ENCODE measurements around the gene DPYSL3.

DPYSL3 gene

DNA sequence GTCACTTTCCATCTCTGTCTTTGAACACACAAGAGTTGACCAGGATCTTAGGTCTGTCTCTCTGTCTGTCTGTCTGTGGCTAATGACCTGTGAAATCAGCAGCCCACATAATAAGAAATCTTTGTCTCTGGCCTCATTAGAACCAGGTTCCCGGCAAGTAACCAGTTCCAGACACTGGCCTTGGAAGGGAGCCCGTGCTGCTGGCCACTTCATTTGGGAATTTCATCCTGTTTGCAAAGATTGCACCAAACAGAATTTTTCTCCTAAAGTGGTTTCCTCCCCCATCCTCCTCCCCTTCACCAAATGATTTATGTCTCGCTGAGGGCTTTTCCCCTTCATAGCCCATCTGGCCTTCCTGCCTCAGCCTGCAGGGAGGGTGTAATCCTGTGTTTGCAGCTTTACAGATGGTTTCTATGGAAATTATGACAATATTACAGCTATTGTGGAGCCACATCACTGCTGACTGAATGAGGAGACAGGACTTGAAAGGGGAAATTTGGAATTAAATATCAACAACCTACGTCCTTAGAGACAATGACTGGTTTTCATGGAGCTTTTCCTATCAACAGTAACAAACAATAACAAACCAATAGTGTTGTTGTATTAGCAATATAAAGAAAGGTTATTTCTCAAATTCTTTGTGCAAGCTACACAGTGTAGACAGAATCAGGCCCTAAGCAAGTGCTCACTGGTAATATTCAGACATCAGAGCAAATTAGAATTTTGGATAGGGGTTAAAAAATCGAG, 25.7 kb downstream of the DPYSL3 start:
- no peak for DNase-seq (ENCODE audit: extremely low spot score)
- ChIA-PET CTCF (interaction anchor here (0.8 kb wide), 1 partner anchor 16 kb away, joined by 4 read pairs; no protein-coding TSS in a partner anchor), POLR2A (no interaction called here)
- TF ChIP-seq, protein P1, sequence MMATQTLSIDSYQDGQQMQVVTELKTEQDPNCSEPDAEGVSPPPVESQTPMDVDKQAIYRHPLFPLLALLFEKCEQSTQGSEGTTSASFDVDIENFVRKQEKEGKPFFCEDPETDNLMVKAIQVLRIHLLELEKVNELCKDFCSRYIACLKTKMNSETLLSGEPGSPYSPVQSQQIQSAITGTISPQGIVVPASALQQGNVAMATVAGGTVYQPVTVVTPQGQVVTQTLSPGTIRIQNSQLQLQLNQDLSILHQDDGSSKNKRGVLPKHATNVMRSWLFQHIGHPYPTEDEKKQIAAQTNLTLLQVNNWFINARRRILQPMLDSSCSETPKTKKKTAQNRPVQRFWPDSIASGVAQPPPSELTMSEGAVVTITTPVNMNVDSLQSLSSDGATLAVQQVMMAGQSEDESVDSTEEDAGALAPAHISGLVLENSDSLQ (IDR thresholded peaks at IDR 0.05) = no peak
- TF ChIP-seq CTBP1 (IDR thresholded peaks at IDR 0.05; ENCODE audit: borderline replicate concordance) (no peak), FOXM1 (IDR thresholded peaks at IDR 0.05; ENCODE audit: borderline replicate concordance) (no peak), L3MBTL2 (conservative IDR thresholded peaks at IDR 0.05) (no peak)

DNA sequence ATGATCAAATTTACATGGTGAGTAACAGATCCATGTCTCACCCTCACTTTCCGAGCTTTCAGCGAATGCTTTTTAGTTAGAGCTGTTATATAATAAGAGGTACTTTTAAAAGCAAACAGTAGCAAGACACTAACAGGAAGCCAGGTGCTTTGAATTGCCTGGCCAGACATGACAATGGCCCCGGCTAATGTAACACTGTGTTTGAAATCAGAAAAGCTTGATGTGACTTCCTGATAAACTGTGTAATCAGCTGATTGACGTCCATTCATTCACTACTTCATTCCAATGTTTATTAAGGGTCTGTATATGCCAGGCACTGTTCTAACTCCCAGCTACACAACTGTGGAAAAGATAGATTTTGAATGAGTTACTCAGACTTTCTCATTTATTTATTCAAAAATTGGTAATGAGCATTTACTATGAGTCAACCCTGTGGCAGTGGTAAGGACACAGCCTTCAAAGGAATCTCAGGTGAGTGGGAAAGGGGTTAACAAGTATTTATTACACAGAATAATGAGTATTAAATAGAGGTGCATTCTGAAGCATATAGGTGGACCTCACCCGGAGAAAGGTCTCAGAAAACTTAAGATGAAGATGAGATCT, 26.6 kb downstream of the DPYSL3 start:
- CTCF ChIA-PET = interaction anchor here (0.8 to 1.0 kb wide), 2 partner anchors 15 to 95 kb away, joined by 3 to 4 read pairs; no protein-coding TSS in a partner anchor
- no peak for TF ChIP-seq TARDBP (IDR thresholded peaks at IDR 0.05)
- TF ChIP-seq CTBP1 (IDR thresholded peaks at IDR 0.05; ENCODE audit: borderline replicate concordance) = no peak
- DNase-seq (ENCODE audit: extremely low spot score) = no peak
- POLR2A ChIA-PET = no interaction called here

DNA sequence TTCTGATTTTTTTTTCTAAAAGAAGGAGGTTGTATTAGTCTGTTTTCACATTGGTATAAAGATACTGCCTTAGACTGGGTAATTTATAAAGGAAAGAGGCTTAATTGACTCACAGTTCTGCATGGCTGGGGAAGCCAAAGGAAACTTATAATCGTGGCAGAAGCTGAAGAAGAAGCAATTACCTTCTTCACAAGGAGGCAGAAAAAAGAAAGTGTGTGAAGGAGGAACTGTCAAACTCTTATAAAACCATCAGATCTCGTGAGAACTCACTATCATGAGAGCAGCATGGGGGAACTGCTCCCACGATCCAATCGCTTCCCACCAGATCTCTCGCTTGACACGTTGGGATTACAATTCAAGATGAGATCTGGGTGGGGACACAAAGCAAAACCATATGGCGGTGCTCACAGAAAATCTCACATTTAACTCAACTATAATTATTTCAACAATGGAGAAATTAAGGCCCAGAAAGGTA, 27.1 kb downstream of the DPYSL3 start:
- POLR2A ChIA-PET = no interaction called here
- TF ChIP-seq CTBP1 (IDR thresholded peaks at IDR 0.05; ENCODE audit: borderline replicate concordance) = no peak
- no peak for TF ChIP-seq ARNT (IDR thresholded peaks at IDR 0.05)
- CTCF ChIA-PET = interaction anchor here (0.5 to 1.0 kb wide), 4 partner anchors 12 to 96 kb away, joined by 3 to 6 read pairs (median 4); no protein-coding TSS in a partner anchor
- DNase-seq (ENCODE audit: extremely low spot score) = no peak

DNA sequence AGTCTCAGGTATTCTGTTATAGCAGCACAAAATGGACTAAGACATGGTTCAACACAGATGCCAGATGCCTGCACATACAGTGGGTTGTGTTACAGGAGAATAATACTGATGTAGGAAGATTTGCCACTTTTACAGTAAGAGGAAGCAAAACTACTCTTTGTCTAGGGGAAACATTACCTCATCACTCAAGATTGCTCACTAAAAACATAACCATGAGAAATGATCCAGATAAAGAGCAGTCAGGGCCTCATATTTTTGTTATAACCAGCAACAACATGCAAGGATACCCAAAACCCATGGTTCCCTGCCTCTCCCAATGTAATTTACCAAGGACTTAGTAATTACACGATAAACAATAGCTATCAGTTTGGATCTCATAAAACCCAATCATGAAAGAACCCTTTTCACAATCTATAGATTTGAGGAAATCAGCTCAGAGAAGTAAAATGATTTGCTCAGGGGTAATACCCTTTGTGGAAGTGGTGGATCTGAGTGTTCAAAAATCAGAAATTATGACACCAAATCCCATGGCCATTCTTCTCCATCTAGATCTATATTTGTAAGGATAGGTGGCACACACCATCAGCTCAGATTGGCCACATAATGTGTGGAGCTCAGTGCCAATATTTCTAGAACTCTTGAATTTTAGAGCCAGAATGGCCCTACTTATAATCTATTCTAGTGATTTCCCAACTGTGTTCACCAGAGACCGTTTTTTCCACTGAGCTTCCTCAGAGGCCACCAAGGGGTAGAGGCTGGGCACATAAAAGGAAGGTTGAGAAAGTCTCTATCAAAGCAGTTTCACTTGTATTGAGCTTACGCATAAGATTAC, 27.8 kb downstream of the DPYSL3 start:
- ChIA-PET POLR2A (interaction anchor here (1.1 kb wide), 1 partner anchor 27 kb away, joined by 4 read pairs; no protein-coding TSS in a partner anchor), CTCF (interaction anchor here (0.5 to 1.0 kb wide), 3 partner anchors 12 to 97 kb away, joined by 3 to 6 read pairs (median 3); no protein-coding TSS in a partner anchor)
- DNase-seq (ENCODE audit: extremely low spot score) = no peak
- no peak for TF ChIP-seq NFRKB (IDR thresholded peaks at IDR 0.05)
- no peak for TF ChIP-seq FOXA1 (IDR thresholded peaks at IDR 0.05)
- no peak for TF ChIP-seq HDGF (IDR thresholded peaks at IDR 0.05; ENCODE audit: borderline replicate concordance)
- TF ChIP-seq TARDBP (IDR thresholded peaks at IDR 0.05) = no peak
- no peak for TF ChIP-seq ARNT (IDR thresholded peaks at IDR 0.05)
- no peak for TF ChIP-seq SUZ12 (IDR thresholded peaks at IDR 0.05)
- TF ChIP-seq SP1 (IDR thresholded peaks at IDR 0.05) = no peak

DNA sequence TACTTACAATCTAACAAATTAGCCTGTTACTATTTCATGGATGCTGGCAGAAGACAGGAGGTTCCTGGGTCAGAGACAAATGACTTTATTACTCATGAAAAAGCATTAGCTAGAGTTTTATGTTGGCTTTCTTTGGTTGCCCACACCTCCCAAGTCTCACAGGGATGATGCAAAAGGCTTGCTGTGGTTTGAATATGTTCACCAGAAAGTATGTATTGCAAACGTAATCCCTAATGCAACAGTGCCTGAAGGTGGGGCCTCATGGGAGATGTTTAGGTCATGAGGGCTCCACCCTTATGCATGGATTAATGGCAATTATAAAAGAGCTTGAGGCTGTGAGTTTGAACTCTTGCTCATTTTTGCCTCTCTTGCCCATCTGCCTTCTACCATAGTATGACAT, 28.5 kb downstream of the DPYSL3 start:
- CTCF ChIA-PET = no interaction called here
- no peak for DNase-seq (ENCODE audit: extremely low spot score)
- no peak for TF ChIP-seq SP1 (IDR thresholded peaks at IDR 0.05)
- no peak for TF ChIP-seq FOXK2 (IDR thresholded peaks at IDR 0.05)
- TF ChIP-seq ZNF384 (IDR thresholded peaks at IDR 0.05) = no peak
- no peak for TF ChIP-seq TARDBP (IDR thresholded peaks at IDR 0.05)
- no peak for TF ChIP-seq LEF1 (IDR thresholded peaks at IDR 0.05; ENCODE audit: borderline replicate concordance)
- no peak for TF ChIP-seq ELF4 (IDR thresholded peaks at IDR 0.05)
- TF ChIP-seq HDGF (IDR thresholded peaks at IDR 0.05; ENCODE audit: borderline replicate concordance) = no peak
- TF ChIP-seq FOXM1 (IDR thresholded peaks at IDR 0.05; ENCODE audit: borderline replicate concordance) = no peak
- TF ChIP-seq ARNT (IDR thresholded peaks at IDR 0.05) = no peak
- TF ChIP-seq CTBP1 (IDR thresholded peaks at IDR 0.05; ENCODE audit: borderline replicate concordance) = no peak
- TF ChIP-seq NFRKB (IDR thresholded peaks at IDR 0.05) = no peak
- POLR2A ChIA-PET = interaction anchor here (1.1 kb wide), 1 partner anchor 28 kb away, joined by 4 read pairs; no protein-coding TSS in a partner anchor

DNA sequence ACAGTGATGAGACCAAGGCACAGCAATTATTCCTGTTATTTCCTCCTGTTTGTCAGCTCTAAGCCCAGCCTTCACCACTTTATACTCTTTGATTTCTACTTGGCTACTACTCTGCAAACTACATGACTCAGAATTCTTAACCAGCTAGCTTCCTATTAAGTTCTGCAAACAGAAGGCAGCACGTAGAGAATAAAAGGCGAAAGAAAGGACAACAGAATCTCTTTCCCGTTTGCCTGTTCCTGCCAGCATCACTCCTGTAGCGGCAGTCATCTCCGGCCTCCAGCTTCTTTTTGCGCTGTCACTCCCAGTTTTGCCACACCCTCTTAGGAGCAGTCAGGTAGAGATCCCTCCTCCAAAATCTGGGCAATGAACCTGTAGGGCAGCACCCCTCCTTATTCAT, 29.9 kb downstream of the DPYSL3 start:
- POLR2A ChIA-PET = no interaction called here
- CTCF ChIA-PET = interaction anchor here (1.3 kb wide), 1 partner anchor 26 kb away, joined by 4 read pairs; no protein-coding TSS in a partner anchor
- no peak for DNase-seq (ENCODE audit: extremely low spot score)
- TF ChIP-seq, protein P1 (IDR thresholded peaks at IDR 0.05) = no peak
- TF ChIP-seq ARNT (IDR thresholded peaks at IDR 0.05) = no peak
- no peak for TF ChIP-seq HDGF (IDR thresholded peaks at IDR 0.05; ENCODE audit: borderline replicate concordance)
- no peak for TF ChIP-seq SUZ12 (IDR thresholded peaks at IDR 0.05)
- TF ChIP-seq TARDBP (IDR thresholded peaks at IDR 0.05) = no peak
- TF ChIP-seq LEF1 (IDR thresholded peaks at IDR 0.05; ENCODE audit: borderline replicate concordance) = no peak
- no peak for TF ChIP-seq FOXM1 (IDR thresholded peaks at IDR 0.05; ENCODE audit: borderline replicate concordance)
- no peak for TF ChIP-seq FOXK2 (IDR thresholded peaks at IDR 0.05)
- no peak for TF ChIP-seq BHLHE40 (IDR thresholded peaks at IDR 0.05; ENCODE audit: borderline replicate concordance)
- TF ChIP-seq ELF4 (IDR thresholded peaks at IDR 0.05) = no peak
- TF ChIP-seq CTBP1 (IDR thresholded peaks at IDR 0.05; ENCODE audit: borderline replicate concordance) = no peak
- TF ChIP-seq SP1 (IDR thresholded peaks at IDR 0.05) = no peak
- no peak for TF ChIP-seq ZNF384 (IDR thresholded peaks at IDR 0.05)
- no peak for TF ChIP-seq L3MBTL2 (conservative IDR thresholded peaks at IDR 0.05)
